KMS-11 (cell line): ENCODE results near the gene RIMS1.

Experiments
- H2AFZ ChIP-seq: fragments of 200-600 bp; sonication (generic); 2 replicates; pipeline ENCODE4 v1.6.1; 2016; ENCODE audit warnings: antibody characterized with exemption, mixed run types, low read depth
- H3K27ac ChIP-seq: fragments of 200-600 bp; sonication (generic); 2 replicates; pipeline ENCODE4 v1.6.1; 2016; ENCODE audit warnings: mild to moderate bottlenecking, mixed run types
- H3K27me3 ChIP-seq: fragments of 200-600 bp; sonication (generic); 2 replicates; pipeline ENCODE4 v1.6.1; 2017; ENCODE audit warnings: mild to moderate bottlenecking, low read depth, mixed run types, moderate library complexity; ENCODE audit not compliant: insufficient read depth
- H3K36me3 ChIP-seq: fragments of 200-600 bp; sonication (generic); 2 replicates; pipeline ENCODE4 v1.6.1; 2017; ENCODE audit warnings: mild to moderate bottlenecking, mixed run types; ENCODE audit not compliant: insufficient read depth
- H3K4me1 ChIP-seq: fragments of 200-600 bp; sonication (generic); 2 replicates; pipeline ENCODE4 v1.6.1; 2016; ENCODE audit warnings: mild to moderate bottlenecking, low read depth, mixed run types; ENCODE audit not compliant: poor library complexity, severe bottlenecking
- H3K4me2 ChIP-seq: fragments of 200-600 bp; sonication (generic); 2 replicates; pipeline ENCODE4 v1.7.0; 2016; ENCODE audit warnings: mild to moderate bottlenecking, mixed run types
- H3K4me3 ChIP-seq: fragments of 200-600 bp; sonication (generic); IDR thresholded peaks from 2 replicates; pipeline ENCODE4 v1.6.1; 2017; ENCODE audit warnings: low read depth, low read length, mixed read lengths; ENCODE audit not compliant: insufficient read depth
- H3K79me2 ChIP-seq: fragments of 200-600 bp; sonication (generic); 2 replicates; pipeline ENCODE4 v1.6.1; 2016; ENCODE audit warnings: low read depth, mixed run types; ENCODE audit not compliant: insufficient read depth
- H3K9ac ChIP-seq: fragments of 200-600 bp; sonication (generic); 2 replicates; pipeline ENCODE4 v1.6.1; 2016; ENCODE audit warnings: mild to moderate bottlenecking, mixed run types
- H4K20me1 ChIP-seq: fragments of 200-600 bp; sonication (generic); 2 replicates; pipeline ENCODE4 v1.6.1; 2016; ENCODE audit warnings: mild to moderate bottlenecking, mixed run types; ENCODE audit not compliant: insufficient read depth
- CTCF ChIP-seq: fragments of 200-600 bp; sonication (generic); conservative IDR thresholded peaks from 2 replicates; pipeline ENCODE4 v1.6.1; 2017; ENCODE audit warnings: low read depth, mild to moderate bottlenecking, antibody characterized with exemption, low read length, moderate library complexity, mixed read lengths

The RIMS1 gene

GRCh38 chr6:71933881-71934280 is 47.5 kb downstream of the RIMS1 start:
- Histone ChIP-seq H3K79me2 (no peaks in the 10 kb centered on the region), H3K27me3 (no peaks in the 10 kb centered on the region), H3K9ac (no peak overlapping the region), H3K4me1 (no peaks in the 10 kb centered on the region), H3K4me3 (no peak overlapping the region), H3K27ac (no peak overlapping the region), H2AFZ (no peak overlapping the region), H3K4me2 (no peak overlapping the region), H4K20me1 (no peaks in the 10 kb centered on the region), H3K36me3 (no peaks in the 10 kb centered on the region)
- no peak for TF ChIP-seq CTCF

- Histone ChIP-seq H3K4me3 (no peak overlapping the region), H3K79me2 (no peaks in the 10 kb centered on the region), H3K4me1 (no peaks in the 10 kb centered on the region), H3K27me3 (no peaks in the 10 kb centered on the region), H3K9ac (no peak overlapping the region), H2AFZ (no peak overlapping the region), H4K20me1 (no peaks in the 10 kb centered on the region), H3K36me3 (no peaks in the 10 kb centered on the region), H3K27ac (no peak overlapping the region), H3K4me2 (no peak overlapping the region)
- TF ChIP-seq CTCF: no peak
Observed at GRCh38 chr6:71965404-71965803, 79.1 kb downstream of the RIMS1 start.

- Histone ChIP-seq H3K9ac (no peak overlapping the region), H3K27me3 (no peaks in the 10 kb centered on the region), H3K27ac (no peak overlapping the region), H3K4me3 (no peak overlapping the region), H3K4me2 (no peak overlapping the region), H2AFZ (no peak overlapping the region), H3K36me3 (no peaks in the 10 kb centered on the region), H3K79me2 (no peaks in the 10 kb centered on the region), H4K20me1 (no peaks in the 10 kb centered on the region), H3K4me1 (no peaks in the 10 kb centered on the region)
- TF ChIP-seq CTCF: no peak
Observed at GRCh38 chr6:71967436-71967835, 81.1 kb downstream of the RIMS1 start.

- no peak for TF ChIP-seq CTCF
- Histone ChIP-seq H4K20me1 (no peaks in the 10 kb centered on the region), H2AFZ (no peak overlapping the region), H3K4me2 (no peak overlapping the region), H3K4me1 (no peaks in the 10 kb centered on the region), H3K9ac (no peak overlapping the region), H3K79me2 (no peaks in the 10 kb centered on the region), H3K27ac (no peak overlapping the region), H3K36me3 (no peaks in the 10 kb centered on the region), H3K27me3 (no peaks in the 10 kb centered on the region), H3K4me3 (no peak overlapping the region)
Observed at GRCh38 chr6:71977884-71978283, 91.5 kb downstream of the RIMS1 start.

- no peak for TF ChIP-seq CTCF
- no peak overlapping the region for H3K4me2 ChIP-seq
- H3K4me3 ChIP-seq: no peak overlapping the region
- no peaks in the 10 kb centered on the region for H3K79me2 ChIP-seq
- H3K4me1 ChIP-seq: no peaks in the 10 kb centered on the region
- H3K9ac ChIP-seq: no peak overlapping the region
- H4K20me1 ChIP-seq: no peaks in the 10 kb centered on the region
- no peak overlapping the region for H3K27ac ChIP-seq
- H3K27me3 ChIP-seq: no peaks in the 10 kb centered on the region
- no peak overlapping the region for H2AFZ ChIP-seq
- H3K36me3 ChIP-seq: no peaks in the 10 kb centered on the region
Observed at GRCh38 chr6:71979911-71980310, 93.6 kb downstream of the RIMS1 start.
